GM21367 (cell line): Measurements from ENCODE around the gene IRAK1.
"Not testable (repeated sequence)": the region's sequence is repeated elsewhere in the genome, so short reads cannot be mapped to it uniquely, and the experiment has no call there.

Source experiments
- ATAC-seq: cut with Tn5 transposase; IDR thresholded peaks from one replicate; pipeline ENCODE4 v1.9.1; 2021; ENCODE audit not compliant: unreplicated experiment

Gene IRAK1

GRCh38 chrX:153999359-154000037 lies 20.2 kb downstream of the IRAK1 start:
- ATAC-seq = no peak

- ATAC-seq = no peak
Observed at GRCh38 chrX:153995504-153995903, 24.2 kb downstream of the IRAK1 start.

- ATAC-seq = not testable (repeated sequence)
Observed at GRCh38 chrX:153994398-153994797, 25.3 kb downstream of the IRAK1 start.

GRCh38 chrX:153993978-153994377 lies 25.7 kb downstream of the IRAK1 start:
- ATAC-seq = no peak

- ATAC-seq = no peak
Observed at GRCh38 chrX:153993079-153993478, 26.6 kb downstream of the IRAK1 start.

GRCh38 chrX:153992180-153992579 lies 27.5 kb downstream of the IRAK1 start:
- ATAC-seq = no peak

- no peak for ATAC-seq
Observed at GRCh38 chrX:153991013-153991580, 28.6 kb downstream of the IRAK1 start.

- ATAC-seq = no peak
Observed at GRCh38 chrX:153989973-153990655, 29.6 kb downstream of the IRAK1 start.

GRCh38 chrX:153988493-153988892 lies 31.2 kb downstream of the IRAK1 start:
- ATAC-seq = no peak

GRCh38 chrX:153984351-153985178 lies 35.1 kb downstream of the IRAK1 start:
- ATAC-seq = no peak

- no peak for ATAC-seq
Observed at GRCh38 chrX:153983321-153983801, 36.3 kb downstream of the IRAK1 start.

GRCh38 chrX:153981771-153982533 lies 37.8 kb downstream of the IRAK1 start:
- no peak for ATAC-seq

GRCh38 chrX:153981231-153981630 lies 38.5 kb downstream of the IRAK1 start:
- ATAC-seq = no peak

GRCh38 chrX:153980394-153980793 lies 39.3 kb downstream of the IRAK1 start:
- ATAC-seq = not testable (repeated sequence)

GRCh38 chrX:153974726-153975286 lies 44.9 kb downstream of the IRAK1 start:
- no peak for ATAC-seq

GRCh38 chrX:153974003-153974725 lies 45.5 kb downstream of the IRAK1 start:
- ATAC-seq = no peak

GRCh38 chrX:153973127-153974002 lies 46.3 kb downstream of the IRAK1 start:
- no peak for ATAC-seq

- peak; percentile 32 for ATAC-seq
Observed at GRCh38 chrX:153972368-153973126, 47.2 kb downstream of the IRAK1 start, which contains the start of gene TMEM187. TSS of gene TMEM187 (plus strand) at chrX:153972754. CDS start at chrX:153982063, 9,309 bp downstream.
